Brain microvascular endothelial cell (primary cell): ENCODE data around the gene CNKSR3.
A peak's percentile ranks its signal among the peaks of the same experiment; 100 is the strongest.

ENCODE experiments used
- DNase-seq: peaks from one replicate; pipeline ENCODE4 v3.0.0-alpha.2; 2020
- H3K27ac ChIP-seq: fragments of 250-450 bp; sonication (Bioruptor Pico); 2 replicates; pipeline ENCODE4 v1.5.1; 2020; ENCODE audit warnings: mild to moderate bottlenecking, moderate library complexity
- H3K27me3 ChIP-seq: fragments of 250-450 bp; sonication (Bioruptor Pico); replicated peaks from 2 replicates; pipeline ENCODE4 v1.5.1; 2020; ENCODE audit warnings: mild to moderate bottlenecking
- H3K36me3 ChIP-seq: fragments of 250-450 bp; sonication (Bioruptor Pico); replicated peaks from 2 replicates; pipeline ENCODE4 v1.5.1; 2020; ENCODE audit warnings: mild to moderate bottlenecking
- H3K4me3 ChIP-seq: 2 replicates; pipeline ENCODE4 v1.5.1; 2011; ENCODE audit warnings: low read depth, mild to moderate bottlenecking, control low read depth, low read length, moderate library complexity
- in situ Hi-C: cut with HindIII; loops from 2 replicates; pipeline ENCODE4 v1.10.0; 2017; ENCODE audit warnings: low sequenced_read_pairs, low pct_ligation_motif_present
- TF ChIP-seq, protein P1 (sequence below): IDR thresholded peaks from 2 replicates; pipeline ENCODE4 v1.5.1; 2011; ENCODE audit warnings: low read depth, mild to moderate bottlenecking, moderate library complexity, low read length, control low read depth, inconsistent platforms; ENCODE audit errors: missing control alignments

The CNKSR3 gene

DNA sequence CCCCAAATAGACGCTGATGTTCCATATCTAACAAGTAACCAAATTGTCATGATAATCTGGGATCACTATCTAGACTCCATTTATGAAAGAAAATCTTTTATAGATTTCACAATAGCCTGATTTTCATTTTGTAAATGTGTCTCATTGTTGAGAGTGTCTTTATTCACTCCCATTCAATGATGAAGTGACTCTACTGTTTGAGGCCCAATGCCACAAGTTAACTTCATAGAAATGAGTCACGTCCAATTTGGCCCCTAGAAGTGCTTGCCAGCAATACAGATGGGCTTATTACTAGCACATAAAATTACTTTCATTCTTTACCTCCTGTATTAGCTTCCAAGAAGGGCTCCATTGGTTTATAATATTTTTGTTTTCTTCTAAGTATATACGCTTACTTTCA, 160.2 kb downstream of the CNKSR3 start:
- Histone ChIP-seq H3K36me3 (no peaks in the 10 kb centered on the region), H3K27me3 (no peaks in the 10 kb centered on the region), H3K4me3 (no peak overlapping the region), H3K27ac (no peak overlapping the region)
- TF ChIP-seq, protein P1, sequence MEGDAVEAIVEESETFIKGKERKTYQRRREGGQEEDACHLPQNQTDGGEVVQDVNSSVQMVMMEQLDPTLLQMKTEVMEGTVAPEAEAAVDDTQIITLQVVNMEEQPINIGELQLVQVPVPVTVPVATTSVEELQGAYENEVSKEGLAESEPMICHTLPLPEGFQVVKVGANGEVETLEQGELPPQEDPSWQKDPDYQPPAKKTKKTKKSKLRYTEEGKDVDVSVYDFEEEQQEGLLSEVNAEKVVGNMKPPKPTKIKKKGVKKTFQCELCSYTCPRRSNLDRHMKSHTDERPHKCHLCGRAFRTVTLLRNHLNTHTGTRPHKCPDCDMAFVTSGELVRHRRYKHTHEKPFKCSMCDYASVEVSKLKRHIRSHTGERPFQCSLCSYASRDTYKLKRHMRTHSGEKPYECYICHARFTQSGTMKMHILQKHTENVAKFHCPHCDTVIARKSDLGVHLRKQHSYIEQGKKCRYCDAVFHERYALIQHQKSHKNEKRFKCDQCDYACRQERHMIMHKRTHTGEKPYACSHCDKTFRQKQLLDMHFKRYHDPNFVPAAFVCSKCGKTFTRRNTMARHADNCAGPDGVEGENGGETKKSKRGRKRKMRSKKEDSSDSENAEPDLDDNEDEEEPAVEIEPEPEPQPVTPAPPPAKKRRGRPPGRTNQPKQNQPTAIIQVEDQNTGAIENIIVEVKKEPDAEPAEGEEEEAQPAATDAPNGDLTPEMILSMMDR = no peak
- DNase-seq = no peak
- in situ Hi-C loops = no loop called here

- no peak overlapping the region for H3K4me3 ChIP-seq
- H3K27ac ChIP-seq = no peak overlapping the region
- in situ Hi-C loops = no loop called here
- DNase-seq = no peak
- TF ChIP-seq, protein P1 = no peak
- H3K27me3 ChIP-seq = no peaks in the 10 kb centered on the region
- H3K36me3 ChIP-seq = no peaks in the 10 kb centered on the region
Measured at GRCh38 chr6:154347981-154348380, 162.5 kb downstream of the CNKSR3 start.

DNA sequence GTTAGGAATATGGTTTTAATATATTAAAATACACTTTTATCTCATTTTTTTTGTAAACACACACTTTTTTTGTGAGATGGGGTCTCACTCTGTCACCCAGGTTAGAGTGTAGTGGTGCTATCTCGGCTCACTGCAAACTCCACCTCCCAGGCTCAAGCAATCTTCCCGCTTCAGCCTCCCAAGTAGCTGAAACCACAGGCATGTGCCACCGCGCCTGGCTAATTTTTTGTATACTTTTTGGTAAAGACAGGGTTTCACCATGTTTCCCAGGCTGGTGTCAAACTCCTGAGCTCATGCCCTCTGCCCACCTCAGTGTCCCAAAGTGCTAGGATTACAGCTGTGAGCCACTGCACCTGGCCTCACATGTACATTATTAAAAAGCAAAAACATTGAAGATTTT, 164.7 kb downstream of the CNKSR3 start:
- Histone ChIP-seq H3K36me3 (no peaks in the 10 kb centered on the region), H3K4me3 (no peak overlapping the region), H3K27me3 (no peaks in the 10 kb centered on the region), H3K27ac (no peak overlapping the region)
- in situ Hi-C loops = no loop called here
- TF ChIP-seq, protein P1 = no peak
- no peak for DNase-seq

GRCh38 chr6:154343473-154344308, 166.8 kb downstream of the CNKSR3 start:
- Histone ChIP-seq H3K27ac (no peak overlapping the region), H3K27me3 (no peaks in the 10 kb centered on the region), H3K4me3 (no peak overlapping the region), H3K36me3 (no peaks in the 10 kb centered on the region)
- peak; percentile 8 for DNase-seq
- in situ Hi-C loops = no loop called here
- TF ChIP-seq, protein P1 = peak; percentile 55

DNA sequence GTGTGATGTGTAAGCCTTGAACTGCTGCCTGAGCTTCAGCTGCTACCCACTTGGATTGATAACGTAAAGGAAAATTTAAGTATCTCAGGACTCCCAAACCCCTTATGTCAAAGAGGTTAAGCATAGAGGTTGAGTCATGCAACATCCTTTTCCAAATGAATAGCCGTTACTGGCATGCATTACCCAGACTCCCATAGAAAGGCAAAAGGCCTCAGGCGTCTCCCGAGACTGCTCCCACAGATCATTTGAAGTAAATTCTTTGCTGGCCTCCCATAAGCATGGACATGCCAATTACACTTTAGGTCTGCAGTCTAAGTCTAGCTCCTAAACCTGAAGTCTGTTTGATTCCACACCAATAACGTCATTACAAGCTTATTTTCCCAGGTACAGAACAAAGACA, 168.6 kb downstream of the CNKSR3 start:
- Histone ChIP-seq H3K4me3 (no peak overlapping the region), H3K27ac (no peak overlapping the region), H3K27me3 (no peaks in the 10 kb centered on the region), H3K36me3 (no peaks in the 10 kb centered on the region)
- in situ Hi-C loops = no loop called here
- TF ChIP-seq, protein P1 = no peak
- DNase-seq = no peak

- no peak for DNase-seq
- TF ChIP-seq, protein P1 = no peak
- Histone ChIP-seq H3K27ac (no peak overlapping the region), H3K27me3 (no peaks in the 10 kb centered on the region), H3K36me3 (no peaks in the 10 kb centered on the region), H3K4me3 (no peak overlapping the region)
- in situ Hi-C loops = no loop called here
Measured at GRCh38 chr6:154341336-154341735, 169.1 kb downstream of the CNKSR3 start.
